GM21786 (cell line): Measurements from ENCODE around the gene CDKN1C.

Experiments used
- ATAC-seq: cut with Tn5 transposase; IDR thresholded peaks from one replicate; pipeline ENCODE4 v1.9.1; 2021; ENCODE audit not compliant: unreplicated experiment

The CDKN1C gene

GRCh38 chr11:2923446-2924375 is 38.1 kb upstream of the CDKN1C start:
- no peak for ATAC-seq

GRCh38 chr11:2922655-2923054 is 37.1 kb upstream of the CDKN1C start:
- ATAC-seq, result no peak

GRCh38 chr11:2921742-2922493 is 36.3 kb upstream of the CDKN1C start:
- no peak for ATAC-seq

- ATAC-seq, result no peak
Observed at GRCh38 chr11:2921261-2921660, 35.7 kb upstream of the CDKN1C start.

- ATAC-seq, result no peak
Observed at GRCh38 chr11:2920343-2920742, 34.8 kb upstream of the CDKN1C start.

- no peak for ATAC-seq
Observed at GRCh38 chr11:2919837-2920236, 34.3 kb upstream of the CDKN1C start.

- ATAC-seq, result no peak
Observed at GRCh38 chr11:2919188-2919587, 33.6 kb upstream of the CDKN1C start.

- no peak for ATAC-seq
Observed at GRCh38 chr11:2917842-2918490, 32.4 kb upstream of the CDKN1C start.

- no peak for ATAC-seq
Observed at GRCh38 chr11:2916892-2917645, 31.5 kb upstream of the CDKN1C start.

- no peak for ATAC-seq
Observed at GRCh38 chr11:2916114-2916891, 30.7 kb upstream of the CDKN1C start.

- ATAC-seq, result no peak
Observed at GRCh38 chr11:2915473-2915872, 29.9 kb upstream of the CDKN1C start.

GRCh38 chr11:2914455-2915195 is 29.1 kb upstream of the CDKN1C start:
- ATAC-seq, result no peak

GRCh38 chr11:2913776-2914175 is 28.2 kb upstream of the CDKN1C start:
- ATAC-seq, result no peak

- ATAC-seq, result no peak
Observed at GRCh38 chr11:2913019-2913431, 27.4 kb upstream of the CDKN1C start.

GRCh38 chr11:2912498-2912897 is 26.9 kb upstream of the CDKN1C start:
- no peak for ATAC-seq

GRCh38 chr11:2911785-2912391 is 26.3 kb upstream of the CDKN1C start:
- no peak for ATAC-seq

GRCh38 chr11:2911088-2911784 is 25.7 kb upstream of the CDKN1C start:
- ATAC-seq, result no peak

- no peak for ATAC-seq
Observed at GRCh38 chr11:2910401-2910955, 24.9 kb upstream of the CDKN1C start.
